Caki2 (cell line): Measurements from ENCODE around the gene CYBB. TPM values are rescaled to one million over a fixed set of nuclear protein-coding genes. Genes with fewer than 3 reads are reported as not detected.
"Not testable (repeated sequence)": the region's sequence is repeated elsewhere in the genome, so short reads cannot be mapped to it uniquely, and the experiment has no call there.

Experiments
- DNase-seq: peaks from one replicate; pipeline ENCODE4 v3.0.0-alpha.2; 2015; ENCODE audit warnings: low read depth
- in situ Hi-C: cut with HindIII; loops from 2 replicates; pipeline ENCODE4 v1.10.0; 2016; ENCODE audit warnings: low sequenced_read_pairs, low pct_unique_long_range_greater_than_20kb, mixed read lengths
- total RNA-seq: library from RNA; depleted of rRNA; stranded (reverse); fragments of >200 nt; shearing (Covaris generic); gene quantifications from 2 replicates; pipeline ENCODE4 v1.2.3, GENCODE V29; 2014; ENCODE audit warnings: low replicate concordance; rRNA removed

CYBB gene
- total RNA-seq, result 0.03 TPM in 1 of 2 replicates, not detected in the other

DNA sequence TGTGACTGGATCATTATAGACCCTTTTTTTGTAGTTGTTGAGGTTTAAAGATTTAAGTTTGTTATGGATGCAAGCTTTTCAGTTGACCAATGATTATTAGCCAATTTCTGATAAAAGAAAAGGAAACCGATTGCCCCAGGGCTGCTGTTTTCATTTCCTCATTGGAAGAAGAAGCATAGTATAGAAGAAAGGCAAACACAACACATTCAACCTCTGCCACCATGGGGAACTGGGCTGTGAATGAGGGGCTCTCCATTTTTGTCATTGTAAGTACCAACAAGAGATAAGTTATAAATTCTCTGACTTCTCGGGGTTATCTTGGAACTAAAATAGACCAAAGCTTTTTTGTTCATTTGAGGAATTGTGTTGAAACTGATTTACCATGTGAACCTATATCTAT lies at the start of gene CYBB:
TSS of gene CYBB (plus strand) at position 203 of the 400 bp plus-strand sequence. CDS start at position 222, 19 bp downstream.
- no peak for DNase-seq
- in situ Hi-C loops, result no loop called here

- DNase-seq, result peak; percentile 26
- in situ Hi-C loops, result no loop called here
Measured at GRCh38 chrX:37745354-37745753, 34.5 kb upstream of the CYBB start.

DNA sequence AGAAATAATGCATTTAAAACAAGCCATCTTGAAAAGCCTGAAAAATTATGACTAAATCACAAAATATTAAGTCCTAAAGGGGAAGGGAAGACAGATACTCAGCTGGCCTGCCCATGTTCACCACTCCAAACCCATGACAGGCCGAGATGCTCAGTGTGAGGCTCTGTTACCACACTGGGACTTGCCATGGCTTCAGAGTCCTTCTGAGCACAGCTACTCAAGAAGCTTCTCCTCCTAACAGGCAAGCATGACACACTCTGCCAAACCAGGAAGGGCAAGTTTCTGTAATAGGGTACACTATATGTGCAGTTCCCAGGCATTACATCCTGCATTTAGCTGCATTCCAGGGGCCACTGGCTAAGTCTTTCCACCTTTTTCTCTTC lies 34.0 kb upstream of the CYBB start:
- no peak for DNase-seq
- in situ Hi-C loops, result no loop called here

DNA sequence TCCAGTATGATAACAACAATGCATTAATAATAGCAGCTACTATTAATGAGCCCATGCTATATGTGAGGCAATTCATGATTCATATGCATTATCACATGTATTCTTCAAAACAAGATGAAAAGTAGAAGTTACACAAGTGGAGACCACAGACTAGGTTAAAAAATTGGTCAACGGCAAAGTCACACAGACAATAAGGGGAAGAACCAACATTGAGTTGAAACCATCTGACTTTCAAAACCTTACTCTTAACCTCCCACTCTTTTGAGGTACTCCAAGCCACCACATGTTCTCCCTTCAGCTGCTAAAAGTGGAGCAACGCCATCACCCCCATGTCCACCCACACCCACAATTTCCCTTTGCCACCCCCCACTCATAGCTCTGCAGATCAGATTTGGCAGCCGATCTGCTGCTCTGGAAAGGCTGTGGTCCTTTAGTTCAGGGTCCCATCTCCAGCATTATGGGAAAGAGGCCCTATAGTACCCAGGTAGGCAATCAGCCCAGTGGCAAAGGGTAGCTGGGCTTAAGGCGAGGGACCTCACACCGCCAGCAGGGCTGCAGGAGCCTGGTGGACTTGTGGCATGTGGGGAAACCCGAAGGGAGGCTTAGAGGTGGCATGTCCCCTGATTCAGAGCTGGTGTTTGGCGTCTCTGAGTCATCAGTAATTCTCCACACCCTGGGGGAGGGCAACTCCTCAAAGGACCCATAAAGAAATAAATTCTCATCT lies 33.5 kb upstream of the CYBB start:
- in situ Hi-C loops, result no loop called here
- no peak for DNase-seq

DNA sequence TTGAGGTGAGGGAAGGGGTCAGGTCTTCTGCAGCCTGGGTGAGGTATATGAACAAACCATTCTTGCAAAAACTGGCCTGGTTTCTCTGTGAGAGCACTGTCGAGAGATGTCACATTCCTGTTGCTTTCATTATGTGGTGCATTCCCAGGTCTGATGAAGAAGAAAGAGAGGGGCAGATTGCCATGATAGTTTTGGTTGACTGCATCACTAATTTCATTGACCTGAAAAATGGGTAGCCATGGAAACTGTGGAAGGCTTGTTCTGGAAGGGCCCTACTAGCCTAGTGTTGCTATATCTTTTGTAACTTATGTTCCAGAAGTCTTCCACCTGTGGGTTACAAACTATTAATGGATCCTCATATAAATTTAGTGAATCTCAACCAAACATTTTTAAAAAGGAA lies 32.9 kb upstream of the CYBB start:
- peak; percentile 79 for DNase-seq
- in situ Hi-C loops, result no loop called here

GRCh38 chrX:37752281-37752680 lies 27.6 kb upstream of the CYBB start:
- in situ Hi-C loops, result no loop called here
- no peak for DNase-seq

GRCh38 chrX:37752936-37753335 lies 26.9 kb upstream of the CYBB start:
- in situ Hi-C loops, result no loop called here

GRCh38 chrX:37753384-37753783 lies 26.5 kb upstream of the CYBB start:
- no peak for DNase-seq
- in situ Hi-C loops, result no loop called here

More at GRCh38 chrX:37752936-37753335, 26.9 kb upstream of the CYBB start:
- no peak for DNase-seq

GRCh38 chrX:37754516-37754915 lies 25.3 kb upstream of the CYBB start:
- in situ Hi-C loops, result no loop called here
- no peak for DNase-seq

DNA sequence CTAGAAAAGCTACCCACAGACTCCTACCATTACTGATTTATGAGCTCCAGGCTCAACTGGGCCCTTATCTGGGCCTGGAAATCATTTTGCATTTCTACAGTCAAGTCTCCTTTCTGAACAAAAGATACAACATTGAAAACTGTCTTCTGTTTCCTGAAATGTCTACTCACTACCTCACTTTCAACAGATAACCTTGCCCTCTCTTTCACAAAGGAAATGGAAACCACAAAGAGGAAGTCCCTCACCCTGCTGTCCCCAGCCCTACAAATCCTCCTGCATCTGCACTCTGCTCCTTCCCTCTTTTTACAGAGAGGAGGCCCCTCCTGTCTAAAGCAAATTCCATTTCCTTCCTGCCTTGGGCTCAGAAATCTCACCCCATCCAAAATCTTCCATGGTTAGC lies 24.8 kb upstream of the CYBB start:
- in situ Hi-C loops, result no loop called here
- no peak for DNase-seq

- no peak for DNase-seq
- in situ Hi-C loops, result no loop called here
Measured at GRCh38 chrX:37757082-37757481, 22.8 kb upstream of the CYBB start.

GRCh38 chrX:37759351-37759750 lies 20.5 kb upstream of the CYBB start:
- DNase-seq, result no peak
- in situ Hi-C loops, result no loop called here

DNA sequence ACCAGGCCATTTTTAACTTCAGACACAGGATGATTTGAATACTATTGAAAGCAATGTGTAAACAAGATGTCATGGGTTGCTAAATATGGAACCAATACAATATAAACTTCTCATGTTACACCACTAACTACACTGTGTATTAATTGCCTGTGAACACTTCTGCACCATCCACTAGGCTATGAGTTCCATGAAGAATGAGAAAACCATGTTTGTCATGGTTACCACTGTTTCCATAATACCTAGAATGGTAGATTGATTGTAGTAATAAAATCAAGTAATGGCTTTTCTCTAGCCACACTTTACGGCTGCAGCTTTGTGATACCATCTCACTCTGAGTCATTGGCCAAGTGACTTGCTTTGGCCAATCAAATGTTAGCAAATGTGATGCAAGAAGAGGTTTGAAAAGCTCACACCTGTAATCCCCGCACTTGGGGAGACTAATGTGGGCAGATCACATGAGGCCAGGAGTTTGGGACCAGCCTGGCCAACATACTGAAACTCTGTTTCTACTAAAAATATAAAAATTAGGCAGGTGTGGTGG lies 19.9 kb upstream of the CYBB start:
- in situ Hi-C loops, result no loop called here
- no peak for DNase-seq

DNA sequence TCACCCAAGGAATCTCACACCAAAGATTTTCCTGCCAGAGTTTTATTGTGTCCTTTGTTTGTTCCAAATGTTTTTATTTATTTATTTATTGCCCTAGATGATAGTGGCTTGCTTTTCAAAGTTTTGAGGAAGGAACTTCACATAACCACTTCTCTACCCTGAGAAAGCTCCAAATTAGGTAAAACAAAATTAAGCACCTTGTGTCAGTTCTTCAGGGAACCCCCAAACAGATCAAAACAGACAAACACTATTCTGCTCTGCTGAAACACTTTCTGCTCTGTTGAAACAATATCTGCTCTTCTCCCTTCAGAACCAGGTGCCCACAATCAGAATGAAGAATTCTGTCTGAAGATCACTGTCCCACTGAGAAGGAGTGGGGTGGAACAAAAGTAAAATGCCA lies 16.5 kb upstream of the CYBB start:
- DNase-seq, result no peak
- in situ Hi-C loops, result no loop called here

DNA sequence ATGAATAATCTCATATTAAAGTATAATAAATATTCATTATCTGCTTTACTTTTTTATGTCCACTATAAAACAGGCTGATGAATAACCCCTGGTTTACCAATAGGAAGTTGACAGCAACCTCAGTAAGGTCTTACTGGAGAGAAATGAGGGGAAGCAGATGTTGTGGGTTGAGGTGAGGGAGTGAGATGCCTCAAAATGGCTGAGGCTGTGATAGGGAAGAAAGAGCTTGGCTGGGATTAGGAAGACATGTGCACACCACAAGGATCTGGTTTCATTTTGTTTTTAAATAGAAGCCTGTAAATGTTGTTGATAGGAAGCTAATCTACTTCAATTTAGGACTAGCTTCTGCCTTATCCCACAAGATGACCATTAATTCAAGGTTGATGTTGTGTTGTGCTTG lies 14.4 kb upstream of the CYBB start:
- in situ Hi-C loops, result no loop called here

DNA sequence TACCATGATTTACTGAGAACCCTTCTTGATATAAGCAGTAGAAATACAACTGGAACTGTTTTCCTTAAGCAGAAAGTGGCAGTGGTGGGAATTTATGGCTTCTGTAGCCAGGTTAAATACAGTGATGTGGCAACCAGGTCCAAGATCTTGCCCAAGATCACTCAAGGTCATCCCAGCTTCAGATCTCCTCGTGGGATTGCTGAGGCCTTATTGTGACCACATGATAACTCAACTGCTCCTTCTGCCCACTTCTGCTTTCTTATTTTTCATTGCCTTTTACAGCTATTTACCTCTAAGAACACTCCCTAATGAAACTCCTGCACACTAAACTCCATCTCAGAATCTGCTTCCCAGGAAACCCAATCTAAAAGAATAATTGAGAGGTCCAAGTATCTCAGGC lies 12.4 kb upstream of the CYBB start:
- DNase-seq, result no peak
- in situ Hi-C loops, result no loop called here

More for the DNA sequence above, 14.4 kb upstream of the CYBB start:
- no peak for DNase-seq

DNA sequence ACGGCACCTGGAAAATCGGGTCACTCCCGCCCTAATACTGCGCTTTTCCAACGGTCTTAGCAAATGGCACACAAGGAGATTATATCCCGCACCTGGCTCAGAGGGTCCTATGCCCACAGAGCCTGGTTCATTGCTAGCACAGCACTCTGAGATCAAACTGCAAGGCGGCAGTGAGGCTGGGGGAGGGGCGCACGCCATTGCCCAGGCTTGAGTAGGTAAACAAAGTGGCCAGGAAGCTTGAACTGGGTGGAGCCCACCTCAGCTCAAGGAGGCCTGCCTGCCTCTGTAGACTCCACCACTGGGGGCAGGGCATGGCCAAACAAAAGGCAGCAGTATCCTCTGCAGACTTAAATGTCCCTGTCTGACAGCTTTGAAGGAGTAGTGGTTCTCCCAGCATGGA lies 11.0 kb upstream of the CYBB start:
- in situ Hi-C loops, DNase-seq: not testable (repeated sequence)

- DNase-seq, result no peak
- in situ Hi-C loops, result no loop called here
Measured at GRCh38 chrX:37776283-37776986, 3.4 kb upstream of the CYBB start.

DNA sequence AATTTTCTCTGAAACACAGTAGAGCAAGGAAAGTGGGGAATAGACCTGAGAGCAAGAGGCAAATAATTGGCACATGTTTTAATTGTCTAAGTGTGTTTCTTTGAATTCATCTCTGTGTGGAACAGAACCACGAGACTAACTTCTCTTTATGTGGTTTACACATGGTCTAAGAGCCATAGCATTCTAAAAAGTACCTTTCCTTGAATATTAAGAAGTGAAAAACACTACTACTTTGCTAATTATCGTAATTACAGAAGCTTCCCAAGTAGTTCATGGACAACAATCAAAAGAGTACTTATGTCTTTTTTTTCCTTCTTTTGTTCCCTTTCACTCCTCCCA lies 2.9 kb upstream of the CYBB start:
- no peak for DNase-seq
- in situ Hi-C loops, result no loop called here

GRCh38 chrX:37781081-37781480 lies 1.2 kb downstream of the CYBB start:
- DNase-seq, result no peak
- in situ Hi-C loops, result no loop called here
